ENCODE data around the gene ACBD4. TPM values are rescaled to one million over a fixed set of nuclear protein-coding genes. Genes with fewer than 3 reads are reported as not detected.

ACBD4 gene, protein sequence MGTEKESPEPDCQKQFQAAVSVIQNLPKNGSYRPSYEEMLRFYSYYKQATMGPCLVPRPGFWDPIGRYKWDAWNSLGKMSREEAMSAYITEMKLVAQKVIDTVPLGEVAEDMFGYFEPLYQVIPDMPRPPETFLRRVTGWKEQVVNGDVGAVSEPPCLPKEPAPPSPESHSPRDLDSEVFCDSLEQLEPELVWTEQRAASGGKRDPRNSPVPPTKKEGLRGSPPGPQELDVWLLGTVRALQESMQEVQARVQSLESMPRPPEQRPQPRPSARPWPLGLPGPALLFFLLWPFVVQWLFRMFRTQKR
- 10 to 100 TPM; 11.4 to 19.0 (median 16.9) TPM for polyA plus RNA-seq (ENCODE audit: insufficient read length in 4 of 4)

DNA sequence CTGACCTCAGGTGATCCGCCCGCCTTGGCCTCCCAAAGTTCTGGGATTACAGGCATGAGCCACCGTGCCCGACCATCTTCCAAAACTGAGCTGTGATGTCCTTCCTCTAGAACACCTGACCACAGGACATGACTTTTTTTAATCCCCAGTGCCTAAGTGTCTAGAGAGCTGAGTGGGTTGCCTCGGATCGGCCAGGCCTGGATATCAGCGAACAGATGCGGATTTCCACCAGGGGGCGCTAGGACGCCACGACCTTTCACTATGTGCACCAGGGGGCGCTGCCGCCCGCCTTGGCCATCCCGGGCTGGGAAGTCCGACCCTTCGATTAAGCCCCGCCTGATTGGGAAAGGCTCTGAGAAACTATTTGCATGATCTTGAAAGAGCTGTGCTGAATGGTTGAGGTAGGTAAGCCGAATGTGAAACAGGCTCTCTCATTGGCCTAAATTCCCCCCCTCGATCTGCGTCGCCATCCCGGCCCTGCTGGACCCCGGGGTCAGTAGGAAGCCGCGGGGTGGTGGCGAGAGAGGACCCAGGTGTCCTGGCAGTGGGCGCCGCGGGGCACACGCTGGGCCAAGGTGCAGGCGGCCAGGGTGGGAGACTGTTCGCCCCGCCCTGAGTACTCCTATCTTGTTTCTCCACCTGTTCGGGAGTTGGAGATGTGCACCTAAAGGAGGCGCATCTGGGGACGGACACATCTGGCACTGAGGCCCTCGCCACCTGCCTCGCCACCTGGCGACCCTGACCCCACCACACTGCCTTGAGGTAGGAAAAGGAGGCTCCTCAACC, at the start of gene ACBD4:
ACBD4 (plus strand) TSS at position 496 of the 786 bp plus-strand sequence. CDS start 458 bp downstream, outside the sequence.
- peak; percentile 89 to 95 (median 92) for DNase-seq (ENCODE audit: low read depth in 4 of 4, low spot score in 2 of 4)

DNA sequence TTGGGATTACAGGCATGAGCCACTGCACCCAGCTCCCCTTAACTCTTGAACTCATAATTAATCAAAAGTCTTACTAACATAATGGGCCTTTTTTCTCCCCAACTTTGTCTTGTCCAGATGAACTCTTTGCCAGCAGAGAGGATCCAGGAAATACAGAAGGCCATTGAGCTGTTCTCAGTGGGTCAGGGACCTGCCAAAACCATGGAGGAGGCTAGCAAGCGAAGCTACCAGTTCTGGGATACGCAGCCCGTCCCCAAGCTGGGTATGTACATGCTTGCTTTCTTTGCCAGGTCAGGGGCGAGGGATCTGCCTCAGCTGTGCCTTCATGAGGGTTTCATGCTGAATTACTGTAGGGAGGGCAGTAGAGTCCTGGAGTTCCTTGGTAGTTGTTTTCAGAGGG, 49.1 kb upstream of the ACBD4 start:
- DNase-seq (ENCODE audit: low read depth in 4 of 4, low spot score in 2 of 4), result no peak

DNA sequence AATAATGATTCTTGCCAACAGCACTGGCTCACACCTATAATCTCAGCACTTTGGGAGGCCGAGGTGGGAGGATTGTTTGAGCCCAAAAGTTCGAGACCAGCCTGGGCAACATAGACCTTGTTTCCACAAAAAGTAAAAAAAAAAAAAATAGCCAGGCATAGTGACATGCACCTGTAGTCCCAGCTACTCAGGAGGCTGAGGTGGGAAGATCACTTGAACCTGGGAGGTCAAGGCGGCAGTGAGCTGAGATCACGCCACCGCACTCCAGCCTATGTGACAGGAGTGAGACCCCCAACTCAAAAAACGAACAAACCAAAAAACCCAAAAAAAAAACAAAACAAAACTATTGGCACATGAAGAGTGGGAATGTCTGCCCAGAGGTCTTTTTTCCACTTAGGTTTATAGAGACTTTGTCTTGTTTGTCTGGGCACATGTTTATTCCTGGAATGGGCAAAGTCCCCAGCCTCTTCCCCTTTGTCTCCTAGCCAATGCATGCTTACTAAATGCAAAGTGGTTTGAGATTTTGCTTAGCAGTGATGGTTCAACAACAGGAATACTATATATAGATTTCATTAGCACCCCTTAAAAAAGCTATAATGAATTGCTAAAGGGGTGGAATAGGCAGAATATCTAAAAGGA, 48.5 kb upstream of the ACBD4 start:
- no peak for DNase-seq (ENCODE audit: low read depth in 4 of 4, low spot score in 2 of 4)

DNA sequence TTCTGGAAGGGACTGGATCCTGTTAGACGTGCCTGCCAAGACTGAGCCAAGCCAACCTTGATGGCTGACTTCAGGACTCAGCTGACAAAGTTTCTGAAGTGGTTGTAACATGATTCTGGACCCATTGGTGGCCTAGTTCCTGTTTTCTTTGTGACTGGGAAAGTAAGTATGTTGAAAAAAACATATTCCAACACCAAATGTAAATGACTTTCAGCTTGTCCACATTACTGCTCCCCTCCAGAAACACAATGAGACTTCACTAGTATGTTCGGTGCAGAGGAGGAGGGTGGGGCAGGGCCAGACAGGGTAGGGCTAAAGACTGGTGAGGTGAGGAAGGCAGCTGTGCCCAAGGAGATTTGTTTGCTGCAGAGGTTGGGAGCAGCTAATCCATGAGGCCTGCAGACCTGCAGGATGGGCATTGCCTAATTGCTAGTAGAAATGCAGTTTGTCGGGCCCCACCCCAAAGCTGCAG, 47.9 kb upstream of the ACBD4 start:
- DNase-seq (ENCODE audit: low read depth in 4 of 4, low spot score in 2 of 4), result no peak

DNA sequence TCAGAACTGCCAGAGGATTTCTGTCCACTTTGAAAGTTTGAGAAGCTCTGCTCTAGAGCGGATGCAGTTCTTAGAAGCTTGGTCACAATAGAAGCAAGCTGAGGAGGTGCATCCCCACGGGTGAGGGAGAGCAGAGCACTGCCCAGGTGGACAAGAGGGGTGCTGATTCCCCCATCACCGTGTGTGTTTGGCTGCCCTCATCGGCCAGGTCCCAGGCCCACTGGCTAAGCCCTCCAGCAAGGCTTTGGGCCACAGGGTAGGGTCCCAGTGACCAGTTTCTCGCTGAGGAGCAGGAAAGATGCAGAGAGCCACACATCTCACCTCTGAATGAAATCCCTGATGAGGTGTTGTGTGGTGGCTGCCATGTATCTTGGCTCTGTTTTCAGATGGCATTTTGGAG, 47.5 kb upstream of the ACBD4 start:
- DNase-seq (ENCODE audit: low read depth in 4 of 4, low spot score in 2 of 4), result no peak

DNA sequence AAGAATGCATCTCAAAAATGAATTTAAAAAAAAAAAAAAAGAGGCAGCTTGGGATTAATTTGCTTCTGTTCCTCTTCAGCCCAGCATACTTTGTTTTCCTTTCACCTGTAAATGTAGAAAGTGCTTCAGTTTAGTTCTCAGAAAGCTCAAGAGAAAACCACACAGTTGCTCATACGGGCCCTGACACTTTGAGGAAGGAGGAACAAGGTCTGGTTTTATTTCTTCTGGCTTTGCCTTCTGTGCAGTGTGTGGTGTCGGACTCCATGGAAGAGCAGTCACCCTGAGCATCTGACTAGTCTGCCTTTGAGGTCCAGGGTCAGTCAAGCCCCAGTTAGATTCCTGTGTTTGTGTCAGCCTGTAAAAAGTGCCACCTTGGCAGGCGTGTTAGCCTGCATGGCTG, 46.7 kb upstream of the ACBD4 start:
- DNase-seq (ENCODE audit: low read depth in 4 of 4, low spot score in 2 of 4), result no peak

DNA sequence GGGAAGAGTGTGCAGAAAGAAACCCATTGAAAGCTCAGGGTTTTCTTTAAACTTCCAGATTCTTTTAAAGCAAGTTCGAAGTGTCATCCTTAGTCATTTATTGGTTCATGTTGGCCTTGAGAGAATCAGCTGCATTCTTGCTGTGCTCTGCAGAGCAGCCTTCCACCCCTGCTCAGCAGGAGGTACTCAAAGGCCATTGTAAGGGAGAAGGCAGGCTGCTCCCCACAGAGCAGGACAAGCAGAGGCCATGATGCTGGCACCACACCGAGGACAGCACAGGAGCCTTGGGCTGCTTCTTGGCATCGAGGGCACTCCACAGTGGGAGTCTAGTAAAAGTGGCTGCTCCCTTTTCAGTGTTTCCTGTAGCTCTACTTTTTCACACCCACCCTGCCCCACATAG, 44.8 kb upstream of the ACBD4 start:
- no peak for DNase-seq (ENCODE audit: low read depth in 4 of 4, low spot score in 2 of 4)

DNA sequence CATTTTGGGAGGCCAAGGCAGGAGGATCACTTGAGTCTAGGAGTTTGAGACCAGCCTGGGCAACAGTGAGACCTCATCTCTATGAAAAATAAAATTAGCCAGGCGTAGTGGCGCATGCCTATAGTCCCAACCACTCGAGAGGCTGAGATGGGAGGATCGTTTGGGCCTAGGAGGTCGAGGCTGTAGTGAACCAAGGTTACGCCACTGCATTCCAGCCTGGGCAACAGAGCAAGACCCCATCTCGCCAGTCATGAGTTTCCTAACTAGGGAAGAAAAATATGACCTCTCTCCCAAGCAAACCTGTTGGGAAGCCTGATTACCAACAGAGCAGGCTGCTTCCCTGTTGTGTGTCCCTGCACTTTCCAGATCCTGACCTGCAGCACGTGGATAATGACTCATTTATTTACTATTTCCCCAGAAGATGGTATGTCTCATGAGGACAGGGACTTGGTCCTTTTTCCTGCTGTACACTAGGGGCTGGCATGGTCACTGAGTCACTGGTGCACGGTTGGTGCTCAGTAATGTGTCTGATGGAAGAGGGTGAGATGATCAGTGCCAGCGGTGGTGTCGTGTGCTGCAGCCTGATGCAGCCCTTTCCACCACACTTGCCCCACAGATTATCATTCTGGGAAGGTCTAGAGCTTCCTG, 43.6 kb upstream of the ACBD4 start:
- DNase-seq (ENCODE audit: low read depth in 4 of 4, low spot score in 2 of 4), result no peak

DNA sequence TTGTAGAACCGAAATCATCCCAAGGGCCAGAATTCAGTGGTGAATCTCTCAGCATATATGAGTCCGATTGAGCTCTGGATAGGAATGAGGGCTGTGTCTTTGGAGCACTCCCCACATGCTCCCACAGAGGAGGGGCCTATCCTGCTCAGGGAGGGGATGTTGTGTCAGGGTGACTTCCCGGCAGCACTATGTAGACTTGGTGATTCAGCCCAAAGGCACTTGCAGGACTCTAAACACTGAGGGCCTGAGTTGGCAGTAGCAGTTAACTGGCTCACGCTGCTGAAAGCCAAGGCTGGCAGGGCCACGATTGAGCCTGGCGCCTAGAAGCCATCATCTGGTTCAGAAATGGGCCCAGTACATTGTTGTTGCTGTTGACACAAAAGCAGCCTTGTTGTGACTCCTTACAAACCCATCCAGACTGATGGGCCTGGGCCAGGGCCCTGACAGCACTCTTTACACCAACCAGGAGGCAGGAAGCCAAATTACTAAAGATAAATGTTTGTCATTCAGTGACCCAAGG, 42.5 kb upstream of the ACBD4 start:
- DNase-seq (ENCODE audit: low read depth in 4 of 4, low spot score in 2 of 4), result no peak

DNA sequence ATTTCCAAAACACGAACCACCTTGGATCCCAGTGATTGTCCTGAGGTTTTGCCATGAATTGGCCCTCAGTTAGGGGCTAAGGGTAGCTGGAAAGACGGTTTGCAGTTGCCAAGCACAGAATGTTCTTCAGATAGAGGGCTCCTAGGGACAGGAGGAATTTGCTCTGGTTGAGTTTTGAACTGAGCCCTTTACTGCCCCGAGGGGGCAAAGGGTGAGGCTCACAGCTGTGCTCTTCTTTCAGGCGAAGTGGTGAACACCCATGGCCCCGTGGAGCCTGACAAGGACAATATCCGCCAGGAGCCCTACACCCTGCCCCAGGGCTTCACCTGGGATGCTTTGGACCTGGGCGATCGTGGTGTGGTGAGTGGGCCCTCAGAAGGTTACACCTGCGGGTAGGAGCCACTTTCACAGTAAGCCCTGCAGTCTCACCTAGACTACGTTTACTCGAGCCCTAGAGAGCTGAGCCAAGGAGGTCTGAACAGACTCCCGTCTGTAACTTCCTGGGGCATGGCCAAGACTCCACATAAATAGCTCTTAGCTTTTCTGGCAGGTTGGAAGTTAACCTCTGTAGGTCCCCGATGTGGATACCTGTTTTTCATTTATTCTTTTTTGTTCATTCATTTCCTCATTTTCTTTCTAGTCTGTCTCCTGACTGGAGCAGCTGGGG, 41.9 kb upstream of the ACBD4 start:
- no peak for DNase-seq (ENCODE audit: low read depth in 4 of 4, low spot score in 2 of 4)

DNA sequence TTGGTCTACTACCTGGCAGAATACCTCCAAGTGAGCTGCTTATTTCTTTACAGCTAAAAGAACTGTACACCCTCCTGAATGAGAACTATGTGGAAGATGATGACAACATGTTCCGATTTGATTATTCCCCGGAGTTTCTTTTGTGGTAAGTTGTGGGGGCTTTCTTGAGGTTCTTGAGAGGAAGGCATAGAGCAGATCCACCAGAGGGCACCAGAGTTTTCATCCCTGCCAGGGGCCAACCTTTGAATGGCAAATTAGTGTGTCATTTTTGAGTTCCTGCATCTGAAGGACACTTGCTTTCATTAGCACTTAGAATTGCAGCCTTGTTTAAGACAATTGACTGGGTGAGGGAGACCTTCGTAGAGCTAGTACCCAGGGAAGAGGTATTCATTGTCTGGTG, 39.3 kb upstream of the ACBD4 start:
- no peak for DNase-seq (ENCODE audit: low read depth in 4 of 4, low spot score in 2 of 4)

DNA sequence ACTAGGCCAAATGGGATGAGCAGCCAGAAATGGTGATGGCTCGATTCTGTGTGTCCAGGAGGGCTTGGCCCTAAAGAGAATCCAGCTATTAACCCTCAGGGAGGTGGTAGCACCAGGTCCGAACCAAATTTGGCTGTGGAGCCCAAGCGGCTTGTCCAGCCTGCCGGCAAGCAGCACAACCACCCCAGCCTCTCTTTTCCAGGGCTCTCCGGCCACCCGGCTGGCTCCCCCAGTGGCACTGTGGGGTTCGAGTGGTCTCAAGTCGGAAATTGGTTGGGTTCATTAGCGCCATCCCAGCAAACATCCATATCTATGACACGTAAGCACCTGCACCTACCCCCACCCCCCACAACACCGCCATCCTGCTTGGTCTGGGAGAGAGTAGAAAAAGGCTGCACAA, 38.6 kb upstream of the ACBD4 start:
- no peak for DNase-seq (ENCODE audit: low read depth in 4 of 4, low spot score in 2 of 4)

DNA sequence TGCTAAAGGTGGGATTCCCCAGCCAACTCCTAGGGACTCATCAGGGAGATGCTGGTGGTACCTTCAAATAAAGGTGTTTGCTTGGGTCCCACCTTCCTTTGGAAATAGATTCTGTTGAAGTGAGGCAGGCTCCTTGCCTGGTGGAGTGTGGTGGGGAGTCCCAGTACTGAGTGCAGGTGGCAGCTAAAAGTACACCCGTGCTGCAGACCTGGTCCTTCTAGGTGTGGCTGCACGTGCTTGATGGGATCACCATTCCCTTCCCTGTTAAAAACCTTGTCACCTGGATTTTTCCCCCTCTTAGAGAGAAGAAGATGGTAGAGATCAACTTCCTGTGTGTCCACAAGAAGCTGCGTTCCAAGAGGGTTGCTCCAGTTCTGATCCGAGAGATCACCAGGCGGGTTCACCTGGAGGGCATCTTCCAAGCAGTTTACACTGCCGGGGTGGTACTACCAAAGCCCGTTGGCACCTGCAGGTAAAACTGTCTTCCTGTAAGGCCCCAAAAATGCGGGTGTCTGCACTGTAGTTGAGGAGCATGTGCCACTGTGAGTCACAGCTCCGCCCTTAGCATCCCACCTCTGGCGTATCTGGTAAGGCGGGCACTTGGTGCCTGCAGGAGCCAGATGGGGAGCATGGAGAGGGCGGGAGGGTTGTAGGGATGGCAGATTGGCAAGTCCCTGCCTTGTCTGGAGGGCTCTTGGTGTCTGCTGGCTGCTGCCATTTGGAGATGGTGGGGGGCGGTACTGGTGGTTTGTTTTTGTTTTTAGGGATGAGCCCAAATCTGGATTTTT, 37.2 kb upstream of the ACBD4 start:
- DNase-seq (ENCODE audit: low read depth in 4 of 4, low spot score in 2 of 4), result no peak

DNA sequence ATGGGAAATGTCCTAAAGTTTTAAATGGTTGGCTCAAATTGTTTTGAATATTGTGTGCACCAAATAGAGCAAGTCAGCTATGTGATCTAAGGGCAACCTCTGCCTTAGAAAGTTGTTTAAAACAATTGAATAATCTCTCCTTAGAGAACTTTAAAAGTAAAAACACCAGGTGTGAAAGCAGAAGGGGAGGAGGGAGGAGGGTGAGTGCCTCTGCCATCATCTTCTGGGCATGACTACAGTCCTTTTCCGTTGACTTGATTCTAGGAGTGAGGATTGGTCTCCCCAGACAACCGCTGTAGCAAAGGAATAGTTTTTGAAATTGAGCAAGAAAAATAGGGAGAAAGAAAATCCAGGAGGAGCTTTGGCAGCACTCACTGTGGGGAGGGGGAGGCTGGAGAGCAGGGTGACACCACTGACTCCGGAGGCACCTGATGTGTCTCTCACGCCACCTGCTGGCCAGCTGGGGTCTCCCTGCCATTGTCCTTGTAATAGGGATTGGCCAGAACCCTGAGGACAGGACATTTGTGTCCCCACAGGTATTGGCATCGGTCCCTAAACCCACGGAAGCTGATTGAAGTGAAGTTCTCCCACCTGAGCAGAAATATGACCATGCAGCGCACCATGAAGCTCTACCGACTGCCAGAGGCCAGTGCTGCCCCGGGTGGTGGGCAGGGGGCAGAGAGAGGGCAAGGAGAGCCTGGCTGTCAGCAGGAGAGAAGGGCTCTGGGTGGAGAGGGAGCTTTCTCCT, 36.4 kb upstream of the ACBD4 start:
- peak; percentile 7 to 79 (median 57) for DNase-seq (ENCODE audit: low read depth in 4 of 4, low spot score in 2 of 4)

DNA sequence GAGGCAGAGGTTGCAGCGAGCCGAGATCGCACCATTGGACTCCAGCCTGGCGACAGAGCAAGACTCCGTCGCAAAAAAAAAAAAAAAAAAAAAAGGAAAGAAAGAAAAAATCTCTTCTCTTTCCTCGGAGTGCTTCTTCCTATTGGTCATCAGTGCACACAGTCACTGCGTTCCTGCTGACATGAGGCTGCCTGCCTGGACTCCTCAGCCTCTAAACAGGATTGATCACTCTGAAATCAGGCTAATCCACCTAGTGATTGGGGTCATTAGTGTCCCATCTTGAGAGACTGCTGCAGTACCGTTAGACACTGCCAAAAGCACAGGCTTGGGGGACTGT, 34.0 kb upstream of the ACBD4 start:
- no peak for DNase-seq (ENCODE audit: low read depth in 4 of 4, low spot score in 2 of 4)

DNA sequence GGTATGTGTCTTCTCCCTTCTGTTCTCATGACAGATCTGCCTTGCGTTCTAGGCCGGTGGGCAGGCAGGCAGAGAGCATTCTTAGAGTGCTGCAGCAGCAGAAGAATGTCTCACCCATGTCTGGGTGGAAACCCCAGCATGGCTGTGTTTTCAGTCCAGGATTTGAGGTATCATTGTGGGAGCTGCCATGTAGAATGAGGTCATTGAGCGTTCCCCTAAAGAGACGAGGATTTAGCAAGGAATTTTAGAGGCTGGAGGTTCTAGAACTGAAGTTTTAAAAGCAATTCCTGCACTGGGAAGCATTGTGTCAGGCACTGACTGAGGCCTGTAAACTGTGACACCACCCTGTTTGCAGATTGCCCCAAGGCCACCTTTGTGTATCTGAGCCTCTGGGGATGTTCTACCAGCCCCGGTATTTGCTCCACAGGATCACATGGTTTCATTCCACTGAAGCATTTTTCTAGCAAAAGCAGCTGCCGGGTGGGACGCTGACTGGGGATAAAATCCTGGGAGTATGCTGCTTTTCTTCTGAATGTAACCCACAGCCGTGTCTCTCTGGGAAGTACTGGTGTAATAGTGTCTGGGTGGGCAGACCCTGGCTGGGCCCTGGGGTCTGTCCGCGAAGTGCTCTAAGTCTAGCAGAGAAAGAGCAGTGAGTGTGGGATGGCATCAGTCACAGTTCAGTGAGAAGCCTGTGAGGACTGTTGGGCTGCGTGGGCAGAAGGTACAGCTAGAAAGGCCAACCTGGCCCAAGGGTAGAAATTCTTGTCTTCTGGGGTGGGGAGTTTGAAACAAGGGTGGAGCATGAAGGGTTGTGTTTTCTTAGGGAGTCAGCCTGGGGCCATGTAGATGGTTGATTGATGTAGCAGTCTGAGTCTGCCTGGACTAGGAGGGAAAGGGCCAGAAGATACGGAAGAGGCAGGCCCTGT, 33.3 kb upstream of the ACBD4 start:
- no peak for DNase-seq (ENCODE audit: low read depth in 4 of 4, low spot score in 2 of 4)

DNA sequence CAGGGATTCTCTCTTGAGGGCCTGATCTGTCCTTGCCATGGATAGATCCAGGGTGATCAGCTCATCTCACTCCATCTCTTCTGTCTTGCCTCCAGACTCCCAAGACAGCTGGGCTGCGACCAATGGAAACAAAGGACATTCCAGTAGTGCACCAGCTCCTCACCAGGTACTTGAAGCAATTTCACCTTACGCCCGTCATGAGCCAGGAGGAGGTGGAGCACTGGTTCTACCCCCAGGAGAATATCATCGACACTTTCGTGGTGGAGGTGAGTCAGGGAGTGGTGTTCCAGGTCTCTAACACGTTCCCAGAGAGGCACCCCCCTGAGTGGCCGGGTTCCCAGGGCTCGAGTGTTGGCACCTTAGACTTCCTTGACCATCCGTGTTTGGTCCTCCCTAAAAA, 32.6 kb upstream of the ACBD4 start:
- no peak for DNase-seq (ENCODE audit: low read depth in 4 of 4, low spot score in 2 of 4)

All from left renal cortex interstitium (tissue), 4 donors.